EH (cell line): ENCODE results near the gene RNF151.
A peak's percentile ranks its signal among the peaks of the same experiment; 100 is the strongest.

ENCODE experiments used
- DNase-seq: peaks from one replicate; pipeline ENCODE4 v3.0.0-alpha.2; 2015; ENCODE audit warnings: low read depth

Gene RNF151

DNA sequence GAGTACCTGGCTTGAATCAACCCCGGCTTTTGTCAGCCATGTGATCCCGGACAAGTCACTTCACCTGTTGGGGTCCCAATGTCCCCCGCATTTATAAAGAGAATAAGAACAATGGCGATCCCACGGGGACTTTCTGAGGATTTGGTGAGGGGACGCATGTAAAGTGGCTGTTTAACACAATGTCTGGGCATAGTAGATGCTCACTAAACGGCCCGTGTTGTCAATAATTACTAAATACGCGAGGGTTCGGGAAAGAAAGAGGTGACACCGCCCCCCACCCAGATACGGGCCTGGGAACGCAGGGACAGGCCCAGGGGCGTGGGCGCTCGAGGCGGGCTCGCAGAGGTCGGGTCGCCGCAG lies 24.9 kb downstream of the RNF151 start:
- no peak for DNase-seq

DNA sequence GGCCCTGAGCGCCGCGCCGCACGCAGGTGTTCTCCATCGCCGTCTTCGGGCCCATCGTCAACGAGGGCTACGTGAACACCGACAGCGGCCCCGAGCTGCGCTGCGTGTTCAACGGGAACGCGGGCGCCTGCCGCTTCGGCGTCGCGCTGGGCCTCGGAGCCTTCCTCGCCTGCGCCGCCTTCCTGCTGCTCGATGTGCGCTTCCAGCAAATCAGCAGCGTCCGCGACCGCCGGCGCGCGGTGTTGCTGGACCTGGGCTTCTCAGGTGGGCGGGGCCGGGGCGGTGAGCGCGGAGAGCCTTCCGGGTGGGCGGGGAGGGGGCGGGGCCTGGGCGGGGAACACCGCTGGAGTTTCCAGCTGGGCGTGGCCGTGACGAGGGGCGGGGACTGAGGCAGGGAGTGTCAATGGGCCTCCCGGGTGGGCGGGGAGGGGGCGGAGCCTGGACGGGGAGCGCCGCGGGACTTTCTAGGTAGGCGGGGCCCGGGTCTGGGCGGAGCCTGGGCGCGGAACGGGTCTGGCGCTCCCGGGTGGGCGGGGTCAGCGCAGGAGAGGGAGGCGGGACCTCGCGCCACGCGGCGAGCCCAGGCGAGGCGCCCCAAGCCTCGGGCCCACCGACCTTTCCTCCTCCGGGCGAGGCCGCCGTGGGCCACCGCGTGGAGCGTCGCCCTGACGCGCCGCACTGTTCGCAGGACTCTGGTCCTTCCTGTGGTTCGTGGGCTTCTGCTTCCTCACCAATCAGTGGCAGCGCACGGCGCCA lies 25.5 kb downstream of the RNF151 start:
- peak; percentile 88 for DNase-seq

DNA sequence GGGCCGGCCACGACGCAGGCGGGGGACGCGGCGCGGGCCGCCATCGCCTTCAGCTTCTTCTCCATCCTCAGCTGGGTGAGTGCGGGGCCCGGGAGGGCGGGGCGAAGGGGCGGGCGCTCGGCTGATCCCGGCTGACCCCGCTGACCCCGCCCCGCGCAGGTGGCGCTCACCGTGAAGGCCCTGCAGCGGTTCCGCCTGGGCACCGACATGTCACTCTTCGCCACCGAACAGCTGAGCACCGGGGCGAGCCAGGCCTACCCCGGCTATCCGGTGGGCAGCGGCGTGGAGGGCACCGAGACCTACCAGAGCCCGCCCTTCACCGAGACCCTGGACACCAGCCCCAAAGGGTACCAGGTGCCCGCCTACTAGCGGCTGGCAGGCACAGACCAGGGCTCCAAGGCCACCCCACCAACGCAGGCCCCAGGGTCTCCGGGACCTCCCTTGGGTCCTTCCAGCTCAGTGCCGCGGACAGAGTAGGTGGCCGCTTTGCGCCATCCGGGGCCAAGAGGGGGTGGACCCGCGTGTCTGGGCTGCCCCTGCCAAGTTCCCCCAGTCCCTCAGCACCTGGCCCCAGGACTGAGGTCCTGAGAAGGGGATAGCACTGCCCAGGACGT lies 26.2 kb downstream of the RNF151 start:
- no peak for DNase-seq

DNA sequence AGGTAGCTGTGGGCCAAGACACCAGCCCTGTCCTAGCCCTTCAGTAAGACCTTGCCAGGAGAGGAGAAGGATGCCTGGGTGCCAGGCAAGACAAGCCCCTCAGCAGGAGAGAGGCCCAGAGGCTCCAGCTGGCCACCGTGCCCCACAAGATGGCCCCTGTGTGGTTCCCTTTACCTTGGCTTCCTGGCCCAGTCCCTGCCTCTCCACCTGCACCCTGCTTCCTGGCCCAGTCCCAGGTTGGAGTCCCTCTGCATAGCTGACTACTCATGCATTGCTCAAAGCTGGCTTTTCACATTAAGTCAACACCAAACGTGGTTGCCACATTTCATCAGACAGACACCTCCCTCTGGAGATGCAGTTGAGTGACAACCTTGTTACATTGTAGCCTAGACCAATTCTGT lies 27.1 kb downstream of the RNF151 start:
- peak; percentile 40 for DNase-seq

DNA sequence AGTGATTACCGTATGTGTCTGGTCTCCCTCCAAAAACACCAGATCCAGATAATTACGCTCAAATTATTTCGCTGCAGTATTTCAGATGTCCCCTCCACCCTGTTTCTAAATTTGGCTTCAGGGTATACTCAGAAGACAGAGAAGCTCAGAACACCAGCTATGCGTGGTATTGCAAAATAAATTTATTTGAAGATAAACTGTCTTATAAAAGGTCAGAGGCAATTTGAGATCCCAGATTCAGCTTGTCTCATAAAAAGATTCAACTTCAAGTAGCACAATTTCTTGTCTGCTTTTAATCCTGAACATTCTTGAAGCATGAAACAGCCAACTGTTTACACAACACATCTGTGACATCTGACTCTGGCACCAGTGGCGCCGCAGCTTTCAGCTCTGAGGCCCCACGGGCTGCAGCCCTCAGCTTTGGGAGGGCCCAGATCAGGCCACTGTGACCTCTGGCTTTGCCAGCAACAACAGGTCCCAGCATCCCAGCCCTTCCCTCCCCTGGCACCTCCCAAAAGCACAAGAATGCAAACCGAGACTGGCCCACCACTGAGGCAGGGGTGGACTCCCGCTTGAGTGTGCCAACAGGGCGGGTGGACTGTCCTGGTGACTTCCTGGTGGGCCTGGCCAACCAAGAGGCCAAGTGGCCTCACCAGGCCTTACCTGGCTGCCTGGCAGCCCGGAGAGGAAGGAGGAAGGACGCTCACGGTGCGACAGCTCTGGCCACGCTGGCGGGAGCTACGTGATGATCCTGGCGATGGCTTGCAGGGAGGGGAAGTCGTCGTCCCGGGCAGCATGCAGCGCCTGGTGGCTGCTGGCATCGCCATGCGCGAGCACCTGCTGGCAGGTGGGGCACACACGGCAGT lies 31.1 kb downstream of the RNF151 start:
- peak; percentile 60 for DNase-seq

DNA sequence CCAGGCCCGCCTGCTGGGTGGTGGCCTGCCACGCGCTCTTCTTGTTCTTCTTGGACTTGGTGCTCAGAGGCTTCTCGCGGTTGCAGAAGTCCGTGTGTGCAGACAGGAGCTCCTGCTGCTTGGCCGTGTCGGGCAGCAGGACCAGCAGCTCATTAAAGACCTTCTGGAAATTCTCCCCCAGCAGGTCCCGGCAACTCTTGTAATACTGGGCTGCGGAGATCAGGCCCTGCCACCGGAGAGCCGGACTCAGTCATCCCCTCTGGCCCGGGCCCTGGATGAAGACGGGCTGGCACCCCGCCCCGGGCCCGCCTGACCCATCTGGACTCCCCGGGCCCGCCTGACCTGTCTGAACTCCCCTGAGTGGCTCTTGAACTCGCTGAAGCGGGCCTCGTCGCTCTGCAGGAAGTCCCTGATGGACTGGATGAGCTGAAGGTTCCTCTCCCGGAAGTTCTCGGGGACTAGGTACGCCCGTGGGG lies 31.7 kb downstream of the RNF151 start:
- DNase-seq: no peak

DNA sequence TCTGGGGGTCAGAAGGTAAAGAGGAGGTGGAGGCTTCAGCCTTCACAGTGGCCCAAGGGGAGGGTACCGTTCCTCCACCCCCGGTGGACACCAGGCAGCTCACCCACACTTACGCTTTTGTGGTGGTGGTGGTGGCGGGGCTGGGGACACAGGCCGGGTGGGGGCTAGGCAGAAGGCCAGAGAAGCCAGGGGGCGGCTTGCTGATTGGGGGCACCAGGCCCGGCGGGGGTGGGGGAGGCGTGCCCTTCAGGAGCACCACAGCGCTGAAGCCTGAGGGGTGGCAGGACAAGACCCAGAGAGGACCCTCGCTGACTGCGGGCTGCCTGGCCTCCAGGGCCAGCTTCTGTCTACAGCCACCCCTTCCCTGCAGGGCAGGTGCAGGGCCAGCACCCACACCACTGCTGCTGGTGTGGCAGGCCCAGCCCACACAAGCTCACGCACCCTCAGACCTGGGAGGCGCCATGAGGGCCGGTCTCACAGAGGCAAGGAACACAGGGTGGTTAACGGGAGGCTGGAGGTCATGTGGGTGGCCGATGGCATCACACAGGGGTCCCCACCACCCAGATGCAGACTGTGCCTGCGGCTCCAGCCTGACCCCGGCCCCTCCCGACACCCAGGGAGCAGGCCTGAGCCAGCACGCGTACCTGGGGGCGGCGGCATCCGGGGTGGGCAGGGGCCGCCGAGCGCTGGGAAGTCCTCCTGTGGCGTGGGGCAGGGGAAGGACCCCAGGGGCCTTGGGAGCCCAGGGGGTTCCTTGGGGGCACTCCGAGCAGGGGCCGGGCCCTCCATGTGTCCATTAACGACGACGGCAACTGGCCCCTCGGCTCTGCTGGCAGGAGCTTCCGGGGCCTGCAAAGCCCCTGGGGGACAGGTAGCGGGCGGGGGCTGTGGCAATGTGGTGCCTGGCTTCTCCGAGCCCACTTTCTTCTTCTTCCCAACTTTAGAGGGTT lies 32.5 kb downstream of the RNF151 start:
- DNase-seq: no peak

DNA sequence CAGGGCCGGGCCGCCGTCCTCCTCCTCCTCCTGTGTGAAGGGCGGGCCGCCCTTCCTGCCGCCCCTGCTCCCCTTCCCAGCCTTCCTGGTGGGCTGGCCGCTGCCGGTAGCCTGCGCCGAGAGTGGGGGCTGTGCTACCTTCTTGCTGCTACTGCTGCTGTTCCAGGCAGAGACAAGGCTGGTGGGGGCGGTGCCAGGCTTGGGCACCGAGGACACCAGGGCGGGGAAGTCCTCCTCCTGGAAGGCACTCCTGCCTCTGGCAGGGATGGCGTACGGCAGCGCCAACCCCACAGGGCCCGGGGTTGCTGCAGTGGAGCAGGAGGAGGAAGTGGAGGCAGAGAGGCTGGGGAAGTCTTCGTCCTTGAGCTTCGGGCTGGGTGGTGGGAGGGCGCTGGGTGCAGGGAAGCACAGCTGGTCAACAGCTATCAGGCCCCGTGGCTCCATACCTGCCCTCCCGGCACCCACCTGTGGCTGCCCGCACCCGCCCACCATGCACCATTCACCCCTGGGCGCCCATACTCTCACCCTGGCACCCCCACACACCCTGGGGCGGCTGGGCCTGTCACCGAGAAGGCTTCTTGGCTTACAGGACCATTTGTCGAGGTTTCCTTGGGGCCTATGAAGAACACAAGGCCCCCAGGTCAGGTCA lies 33.3 kb downstream of the RNF151 start:
- DNase-seq: no peak

DNA sequence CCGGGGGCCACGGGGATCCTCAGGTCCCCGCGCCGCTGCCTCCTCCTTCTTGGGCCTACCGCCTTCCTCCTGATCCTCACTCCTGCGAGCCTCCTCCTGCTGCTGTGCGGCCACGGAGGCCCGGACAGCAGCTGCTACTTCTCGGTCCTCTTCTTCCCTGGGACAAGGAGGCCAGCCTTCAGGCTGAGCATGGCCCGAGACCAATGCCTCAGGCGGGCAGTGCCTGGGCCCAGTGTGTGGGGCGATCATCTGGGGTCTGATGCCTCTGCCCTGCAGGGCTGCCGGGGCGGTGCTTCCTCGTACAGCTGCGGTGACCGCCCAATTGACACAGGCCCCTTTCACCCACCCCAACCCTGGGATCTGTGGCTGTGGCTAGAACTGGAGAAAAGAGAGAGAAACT lies 34.4 kb downstream of the RNF151 start:
- DNase-seq: no peak

DNA sequence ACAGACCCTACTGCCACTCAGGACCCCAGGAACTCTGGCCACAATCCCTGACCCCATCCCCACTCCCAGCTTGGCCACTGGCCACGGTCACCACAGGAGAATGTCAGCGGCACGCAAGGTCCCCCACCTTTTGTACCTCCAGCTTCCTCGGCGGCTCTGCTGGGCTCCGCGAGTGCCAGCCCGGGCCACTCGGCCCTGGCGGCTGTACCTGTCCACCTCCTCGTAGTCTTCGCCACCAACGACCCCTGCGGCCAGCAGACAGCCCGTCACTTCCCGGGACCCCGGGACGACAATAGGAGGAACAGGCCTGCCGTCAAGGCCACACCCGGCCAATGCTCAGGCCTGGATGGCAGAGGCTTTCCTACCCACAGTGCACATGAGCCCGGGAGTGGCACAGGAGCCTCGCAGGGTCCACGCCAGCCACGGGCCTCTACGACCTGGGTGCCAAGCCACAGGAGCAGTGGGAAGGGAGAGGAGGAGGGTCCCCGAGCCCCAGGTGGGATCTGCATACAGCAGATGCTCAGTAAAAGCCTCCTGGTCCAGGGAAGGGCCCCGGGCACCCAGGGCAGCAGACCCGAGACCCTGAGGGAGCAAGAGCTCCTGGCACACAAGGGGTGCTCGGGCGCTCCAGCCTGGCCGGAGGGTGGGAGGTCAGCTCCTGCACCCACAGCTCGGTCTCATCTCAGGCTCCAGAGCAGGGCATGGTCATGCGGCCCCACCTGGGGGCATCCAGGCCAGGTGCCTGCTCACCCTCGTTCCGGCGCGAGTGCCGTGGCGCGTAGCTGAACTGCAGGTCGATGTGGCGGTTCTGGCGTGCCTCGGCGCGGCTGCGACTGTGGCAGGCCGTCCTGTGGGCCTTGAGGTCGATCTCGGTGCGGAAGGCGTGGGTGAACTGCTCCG lies 35.0 kb downstream of the RNF151 start:
- no peak for DNase-seq

DNA sequence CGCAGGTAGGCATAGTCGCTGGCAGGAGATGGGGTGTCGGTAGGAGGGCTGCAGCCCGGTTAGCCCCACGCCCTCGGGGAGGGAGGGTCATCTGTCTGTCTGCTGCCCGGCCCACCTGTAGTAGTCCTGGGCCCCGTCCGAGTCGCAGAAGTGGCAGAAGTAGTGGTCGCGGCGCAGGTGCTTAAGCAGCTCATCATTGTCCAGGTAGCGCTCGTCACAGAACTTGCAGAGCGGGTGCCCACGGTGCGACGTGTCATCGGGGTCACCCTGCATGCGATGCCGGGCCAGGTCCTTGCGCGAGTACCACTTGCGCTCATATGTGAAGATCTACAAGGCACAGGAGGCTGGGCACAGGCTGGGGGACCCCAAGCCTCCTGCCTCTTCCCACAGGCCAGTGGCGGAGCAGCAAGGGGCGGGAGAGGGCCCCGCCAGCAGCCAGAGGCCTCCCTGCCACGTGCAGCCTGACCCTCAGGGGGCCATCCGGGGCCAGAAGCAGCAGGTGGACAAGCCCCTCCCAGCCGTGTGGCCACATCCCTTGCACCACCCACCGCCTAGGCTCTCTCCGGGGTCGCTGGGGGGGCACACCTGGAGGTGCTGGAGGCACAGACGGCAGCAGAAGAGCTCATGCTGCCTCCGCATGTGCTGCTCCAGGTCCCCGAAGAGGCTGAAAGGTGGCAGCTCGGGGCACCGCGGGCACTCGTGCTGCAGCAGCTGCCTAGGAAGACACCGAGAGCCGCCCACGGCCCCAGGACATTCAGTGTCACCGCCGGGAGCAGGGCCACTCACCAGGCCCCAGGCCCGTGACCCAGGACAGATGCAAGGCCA lies 36.0 kb downstream of the RNF151 start:
- no peak for DNase-seq

DNA sequence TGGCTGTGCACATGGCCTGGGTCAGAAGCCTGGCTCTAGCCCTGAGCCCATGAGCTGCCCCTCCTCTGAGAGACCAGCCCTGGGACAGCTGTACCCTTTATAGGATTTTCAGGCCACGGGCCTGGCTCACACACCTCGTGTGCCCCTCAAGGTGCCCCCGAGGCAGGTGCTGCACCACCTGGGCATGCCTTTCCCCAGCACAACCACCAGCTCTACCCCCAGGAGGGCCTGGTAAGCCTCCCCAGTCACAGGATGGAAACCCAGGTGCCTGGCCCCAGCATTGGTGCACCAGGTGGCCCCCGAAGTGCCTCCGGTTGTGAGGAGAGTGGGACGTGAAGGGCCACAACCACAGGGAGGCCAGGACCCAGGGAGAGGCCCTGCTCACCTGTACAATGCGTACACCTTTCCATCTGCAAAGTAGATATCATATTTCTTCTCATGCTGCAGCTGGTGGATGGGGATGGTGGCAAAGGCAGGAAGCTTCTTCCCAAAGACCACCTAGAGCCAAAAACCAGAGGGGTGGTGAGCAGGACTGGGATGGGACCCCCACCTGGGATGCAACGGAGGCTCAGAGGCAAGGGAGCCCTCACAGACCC lies 36.7 kb downstream of the RNF151 start:
- no peak for DNase-seq

DNA sequence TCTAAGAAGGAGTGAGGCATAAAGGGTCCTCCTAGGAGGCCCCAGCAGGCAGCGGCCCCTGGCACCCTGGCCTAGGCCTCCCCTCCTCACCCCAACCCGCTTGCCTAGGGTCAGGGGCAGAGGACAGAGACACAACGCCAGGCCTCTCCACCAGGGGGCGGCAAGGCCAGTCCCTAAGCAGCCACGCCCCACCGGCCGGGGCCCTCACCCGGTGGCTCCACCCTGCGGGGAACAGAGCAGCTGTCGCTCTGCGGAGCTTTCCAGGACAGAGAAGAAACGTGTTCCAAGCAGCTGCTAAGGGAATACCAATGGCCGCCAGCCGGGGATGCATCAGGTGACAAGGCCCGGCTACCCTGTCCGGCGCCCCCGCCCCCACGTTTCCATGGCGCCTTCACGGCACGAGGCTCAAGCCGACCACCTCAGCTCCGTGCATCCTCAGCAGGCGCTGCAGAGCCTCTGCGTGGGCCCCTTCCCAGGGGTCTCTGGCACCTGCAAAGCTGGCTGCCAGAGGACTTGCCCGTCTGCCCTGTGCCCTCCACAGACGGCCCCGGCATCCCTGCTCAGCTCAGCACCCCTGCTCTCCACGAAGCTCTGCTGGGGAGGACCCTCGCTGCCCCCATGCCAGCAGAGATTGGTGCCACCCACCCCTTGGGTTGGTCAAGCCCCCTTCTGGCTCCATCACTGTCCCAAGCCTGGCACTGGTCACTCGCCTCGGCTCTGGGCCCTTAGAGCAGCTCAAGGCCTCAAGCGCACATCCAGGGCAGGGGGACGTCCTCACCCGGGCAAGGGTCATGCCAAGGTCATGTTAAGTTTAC lies 37.4 kb downstream of the RNF151 start:
- peak; percentile 80 for DNase-seq

DNA sequence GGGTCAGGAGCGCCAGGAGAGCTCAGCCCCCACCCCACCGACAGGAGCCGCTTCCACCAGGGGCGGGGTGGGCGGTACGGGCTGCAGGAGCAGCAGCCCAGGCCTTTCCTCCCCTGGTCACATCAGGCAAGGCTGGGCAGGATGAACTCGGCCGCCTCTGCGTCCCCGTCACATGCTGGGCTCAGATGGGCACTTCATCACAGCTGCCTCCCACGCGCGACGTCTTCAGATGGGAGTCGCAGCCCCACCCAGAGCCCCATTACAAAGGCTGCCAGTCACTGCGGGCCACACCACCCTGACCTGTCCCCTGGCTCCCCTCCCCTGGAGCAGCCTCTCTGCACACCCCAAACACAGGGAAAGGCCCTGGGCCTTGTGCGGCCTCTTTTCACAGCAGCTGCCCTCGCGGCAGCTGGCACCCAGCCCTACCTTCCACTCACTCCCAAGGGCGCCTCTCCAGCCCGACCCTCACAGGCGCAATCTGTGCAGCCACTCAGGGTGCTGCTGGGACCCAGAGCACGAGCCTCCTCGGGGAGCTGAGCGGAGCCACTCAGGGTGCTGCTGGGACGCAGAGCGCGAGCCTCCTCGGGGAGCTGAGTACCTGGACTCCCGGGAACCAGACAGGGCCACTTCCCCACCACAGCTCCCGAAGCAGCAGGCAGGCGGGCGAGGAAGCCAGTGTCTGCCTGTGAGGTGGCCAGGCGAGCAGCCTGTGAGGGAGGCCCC lies 38.3 kb downstream of the RNF151 start:
- no peak for DNase-seq

DNA sequence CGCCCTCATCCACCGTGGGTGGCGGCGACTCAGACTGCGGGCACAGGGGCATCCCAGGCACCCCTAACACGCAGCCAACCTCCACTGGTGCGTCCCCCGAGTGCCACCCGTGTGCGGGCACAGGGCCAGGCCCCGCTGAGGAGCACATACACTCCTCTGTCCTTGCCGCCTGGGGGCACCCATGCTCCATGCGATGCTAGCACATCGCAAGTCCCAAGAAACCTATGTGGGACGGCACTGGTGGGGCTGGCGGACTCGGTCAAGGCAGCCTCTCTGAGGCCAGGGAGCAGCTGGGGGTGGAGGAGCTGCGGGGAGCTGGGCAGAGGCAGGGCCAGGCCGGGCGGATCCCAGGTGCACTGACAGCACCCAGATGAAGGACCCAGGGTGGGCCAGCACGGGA lies 39.0 kb downstream of the RNF151 start:
- no peak for DNase-seq

DNA sequence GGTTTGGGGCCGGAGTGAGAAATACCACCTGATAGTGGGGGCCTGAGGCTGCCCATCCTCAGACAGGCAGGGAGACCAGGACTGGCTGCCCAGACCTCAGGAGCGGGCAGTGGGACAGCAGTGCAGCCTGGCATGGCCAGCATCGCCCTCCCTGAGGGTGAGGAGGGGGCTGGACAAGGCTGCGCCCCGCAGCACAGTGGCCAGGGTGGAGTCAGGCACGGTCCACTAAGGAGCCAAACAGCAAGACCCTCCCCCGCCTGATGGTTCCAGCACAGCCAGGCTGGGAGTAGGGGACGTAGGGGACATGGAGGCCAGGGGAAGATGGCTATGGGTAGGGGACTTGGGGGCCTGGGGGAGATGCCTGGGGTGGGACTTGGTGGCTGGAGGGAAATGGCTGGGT lies 39.7 kb downstream of the RNF151 start:
- no peak for DNase-seq

DNA sequence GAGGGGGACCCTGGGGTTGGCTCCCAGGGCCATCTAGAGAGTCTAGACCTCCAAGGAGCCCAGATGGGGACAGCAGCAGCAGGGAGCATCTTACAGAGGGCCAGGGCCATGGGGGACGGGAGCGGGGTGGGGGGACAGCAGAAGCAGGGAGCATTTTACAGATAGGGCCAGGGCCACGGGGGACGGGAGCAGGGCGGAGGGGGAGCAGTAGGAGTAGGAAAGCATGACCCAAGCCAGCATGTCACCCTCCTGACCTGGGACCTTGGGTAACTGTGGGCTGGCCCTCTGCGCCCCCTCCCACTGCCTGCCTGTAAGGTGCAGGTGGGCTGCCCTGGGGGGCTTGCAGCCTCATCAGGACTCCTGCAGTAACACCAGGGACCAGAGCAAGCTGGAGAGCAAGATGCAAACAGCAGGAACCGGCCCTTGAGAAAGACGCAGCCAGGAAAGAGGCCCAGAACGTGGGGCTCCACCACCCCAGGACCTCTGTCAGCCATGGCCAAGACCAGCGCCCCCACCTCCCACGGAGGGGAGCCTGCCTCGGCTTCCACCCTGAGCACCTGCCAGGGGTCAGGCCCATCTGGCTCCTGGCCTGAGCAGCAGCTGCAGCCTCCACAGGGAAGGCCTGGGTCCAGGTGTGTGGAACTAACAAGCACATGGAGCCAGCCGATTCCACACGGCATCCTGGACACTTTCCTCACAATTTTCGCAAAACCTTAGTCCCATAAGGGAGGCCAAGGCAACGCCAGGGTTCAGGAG lies 40.6 kb downstream of the RNF151 start:
- no peak for DNase-seq
